Measurements from ENCODE around the gene SLC2A10. TPM values are rescaled to one million over a fixed set of nuclear protein-coding genes. Genes with fewer than 3 reads are reported as not detected.

The SLC2A10 gene
- total and polyA plus RNA-seq, 2 donors (not counting 1 experiment from before 2014, with no cell fraction given): 35.3 to 47.2 TPM

DNA sequence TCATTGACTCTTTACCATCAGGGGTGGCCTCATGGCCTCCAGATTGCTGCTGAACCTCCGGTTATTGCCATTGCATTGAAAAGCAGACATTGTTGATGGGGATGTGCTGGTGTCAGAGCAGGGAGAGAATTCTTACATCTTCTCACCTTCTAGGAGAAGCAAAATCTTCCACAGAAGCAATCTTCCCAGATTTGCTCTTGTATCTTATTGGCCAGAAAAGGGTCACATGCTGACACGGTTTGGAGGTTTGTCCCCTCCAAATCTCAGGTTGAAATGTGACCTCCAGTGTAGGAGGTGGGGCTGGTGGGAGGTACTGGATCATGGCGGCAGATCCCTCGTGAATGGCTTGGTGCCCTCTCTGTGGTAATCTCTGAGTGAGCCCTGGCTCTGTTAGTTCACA is 30.9 kb upstream of the SLC2A10 start:
- H3K4me1 ChIP-seq (ENCODE audit: control insufficient read depth, extremely low read depth, insufficient read depth, low read length): no peaks in the 10 kb centered on the region
- H4K20me1 ChIP-seq (ENCODE audit: control insufficient read depth, extremely low read depth, insufficient read depth, low read length): no peaks in the 10 kb centered on the region
- H3K27ac ChIP-seq (ENCODE audit: insufficient read depth, low read length): no peak overlapping the region
- no peak overlapping the region for H3K4me2 ChIP-seq (ENCODE audit: extremely low read depth, insufficient read depth, low read length)
- no peaks in the 10 kb centered on the region for H3K9me3 ChIP-seq (ENCODE audit: control insufficient read depth, insufficient read depth, low read depth, low read length)
- TF ChIP-seq EZH2 (IDR thresholded peaks at IDR 0.05; ENCODE audit: low read length, missing control alignments): no peak
- no peak for TF ChIP-seq CTCF (conservative IDR thresholded peaks at IDR 0.05 in 1 of 2, IDR thresholded peaks at IDR 0.05 in 1 of 2; ENCODE audit: low read depth in 1 of 2, low read length in 2 of 2)
- no peak overlapping the region for H2AFZ ChIP-seq (ENCODE audit: low read length)
- H3K36me3 ChIP-seq (ENCODE audit: control insufficient read depth, insufficient read depth, low read length): peaks cover 3% of the 10 kb centered on the region
- no peak overlapping the region for H3K9ac ChIP-seq (ENCODE audit: insufficient read depth, low read length)
- DNase-seq (ENCODE audit: low read depth in 2 of 2): no peak
- peaks cover 2% of the 10 kb centered on the region for H3K79me2 ChIP-seq (ENCODE audit: control insufficient read depth, insufficient read depth, low read length)
- no peaks in the 10 kb centered on the region for H3K27me3 ChIP-seq (ENCODE audit: control insufficient read depth, insufficient read depth, low read length)
- no peak overlapping the region for H3K4me3 ChIP-seq (replicated peaks in 1 of 4; ENCODE audit: control extremely low read depth in 1 of 4, insufficient read depth in 1 of 4, low read depth in 3 of 4, low read length in 4 of 4)

DNA sequence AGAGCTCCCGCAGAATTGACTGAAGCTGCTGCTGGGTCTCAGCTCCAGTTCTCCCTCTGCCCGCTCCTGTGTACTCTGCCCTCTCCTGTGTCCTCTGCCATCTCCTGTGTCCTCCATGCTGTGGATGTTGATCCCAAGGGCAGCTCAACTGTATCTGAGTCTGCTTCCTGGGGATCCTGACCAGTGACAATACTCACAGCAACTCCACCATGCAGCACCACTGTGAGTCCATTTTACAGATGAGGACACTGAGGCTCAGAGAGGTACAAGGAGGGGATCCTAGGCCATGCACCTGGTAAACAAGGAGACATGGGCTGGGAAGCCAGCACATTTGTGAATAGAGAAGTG is 28.8 kb upstream of the SLC2A10 start:
- no peak for DNase-seq (ENCODE audit: low read depth in 2 of 2)
- TF ChIP-seq CTCF (conservative IDR thresholded peaks at IDR 0.05 in 1 of 2, IDR thresholded peaks at IDR 0.05 in 1 of 2; ENCODE audit: low read depth in 1 of 2, low read length in 2 of 2) (no peak), EZH2 (IDR thresholded peaks at IDR 0.05; ENCODE audit: low read length, missing control alignments) (no peak)
- Histone ChIP-seq H3K4me2 (ENCODE audit: extremely low read depth, insufficient read depth, low read length) (no peak overlapping the region), H3K4me1 (ENCODE audit: control insufficient read depth, extremely low read depth, insufficient read depth, low read length) (no peaks in the 10 kb centered on the region), H3K27ac (ENCODE audit: insufficient read depth, low read length) (no peak overlapping the region), H2AFZ (ENCODE audit: low read length) (no peak overlapping the region), H3K4me3 (replicated peaks in 1 of 4; ENCODE audit: control extremely low read depth in 1 of 4, insufficient read depth in 1 of 4, low read depth in 3 of 4, low read length in 4 of 4) (no peak overlapping the region), H3K36me3 (ENCODE audit: control insufficient read depth, insufficient read depth, low read length) (peaks cover 3% of the 10 kb centered on the region), H3K9ac (ENCODE audit: insufficient read depth, low read length) (no peak overlapping the region), H3K27me3 (ENCODE audit: control insufficient read depth, insufficient read depth, low read length) (no peaks in the 10 kb centered on the region), H3K79me2 (ENCODE audit: control insufficient read depth, insufficient read depth, low read length) (peaks cover 12% of the 10 kb centered on the region), H3K9me3 (ENCODE audit: control insufficient read depth, insufficient read depth, low read depth, low read length) (no peaks in the 10 kb centered on the region), H4K20me1 (ENCODE audit: control insufficient read depth, extremely low read depth, insufficient read depth, low read length) (no peaks in the 10 kb centered on the region)

GRCh38 chr20:46681032-46681854 is 28.2 kb upstream of the SLC2A10 start:
- TF ChIP-seq CTCF (conservative IDR thresholded peaks at IDR 0.05 in 1 of 2, IDR thresholded peaks at IDR 0.05 in 1 of 2; ENCODE audit: low read depth in 1 of 2, low read length in 2 of 2) (peak; percentile 68 to 86), EZH2 (IDR thresholded peaks at IDR 0.05; ENCODE audit: low read length, missing control alignments) (no peak)
- Histone ChIP-seq H3K9me3 (ENCODE audit: control insufficient read depth, insufficient read depth, low read depth, low read length) (no peaks in the 10 kb centered on the region), H4K20me1 (ENCODE audit: control insufficient read depth, extremely low read depth, insufficient read depth, low read length) (no peaks in the 10 kb centered on the region), H3K79me2 (ENCODE audit: control insufficient read depth, insufficient read depth, low read length) (peaks cover 18% of the 10 kb centered on the region), H3K9ac (ENCODE audit: insufficient read depth, low read length) (no peak overlapping the region), H3K27ac (ENCODE audit: insufficient read depth, low read length) (no peak overlapping the region), H3K4me1 (ENCODE audit: control insufficient read depth, extremely low read depth, insufficient read depth, low read length) (no peaks in the 10 kb centered on the region), H3K27me3 (ENCODE audit: control insufficient read depth, insufficient read depth, low read length) (no peaks in the 10 kb centered on the region), H3K36me3 (ENCODE audit: control insufficient read depth, insufficient read depth, low read length) (peaks cover 3% of the 10 kb centered on the region), H3K4me2 (ENCODE audit: extremely low read depth, insufficient read depth, low read length) (no peak overlapping the region), H2AFZ (ENCODE audit: low read length) (no peak overlapping the region), H3K4me3 (replicated peaks in 1 of 4; ENCODE audit: control extremely low read depth in 1 of 4, insufficient read depth in 1 of 4, low read depth in 3 of 4, low read length in 4 of 4) (no peak overlapping the region)
- peak; percentile 28 to 58 for DNase-seq (ENCODE audit: low read depth in 2 of 2)
